Heart left ventricle (tissue), 13 donors: ENCODE measurements around the gene USP9X.

ENCODE experiments used
- CTCF ChIP-seq, 12 donors: fragments of 200-600 bp; sonication (generic) in 4 of 12; IDR thresholded peaks; one replicate each; pipeline versions ENCODE4 v1.5.0 to v1.8.0; 2018 to 2022; ENCODE audit warnings: antibody characterized with exemption in 12 of 12, mild to moderate bottlenecking in 5 of 12
- POLR2A ChIP-seq, 2 donors: fragments of 450-650 bp; IDR thresholded peaks; one replicate each; pipeline ENCODE4 v1.6.1; 2017; ENCODE audit warnings: antibody characterized with exemption in 2 of 2, mild to moderate bottlenecking in 2 of 2, moderate library complexity in 2 of 2
- donor health status: ischemic (EF 13 %, LVEDD 7.1; RV severe dilation, severe dysfunction).
- donor health status: DM: no; HTN: yes; CAD: no.
- donor health status: DM: no; HTN: no; CAD: no.
- donor health status: ischemic (EF 25% LVEDD 6.9; RV normal size, moderate dysfunction).
- donor health status: ischemic (EF 25% LVEDD 5.7; RV mildly dilated, moderate dysfunction).
- donor health status: ischemic (EF 35%, LVEDD 5.7; RV mildly dilated, moderate dysfunction).
- donor health status: nonischemic (EF 11% LVEDD 7.7; RV severe dilation, severe dysfunction).
- donor health status: DM: yes; HTN: yes; CAD: no.
- donor health status: PGD.
- donor health status: ischemic (EF 29% LVEDD 5.4; RV normal size, mild dysfunction).
- donor health status: nonischemic (EF 23%, LVEDD 6.1; RV moderate dilation, normal function).

- TF ChIP-seq POLR2A (IDR thresholded peaks at IDR 0.05) (no peak), CTCF (IDR thresholded peaks at IDR 0.05) (no peak)
These were observed 93.0 kb downstream of the USP9X start for GRCh38 chrX:41178201-41178600.
